Astrocyte (in vitro differentiated cells and primary cell): Measurements from ENCODE around the gene EGFL6. TPM values are rescaled to one million over a fixed set of nuclear protein-coding genes. Genes with fewer than 3 reads are reported as not detected.

ENCODE experiments used
- DNase-seq: peaks from one replicate; pipeline ENCODE4 v3.0.0-alpha.2; 2010; ENCODE audit warnings: low read depth
- FAIRE-seq: peaks from 2 replicates; lab custom pipeline; 2011; peaks lifted over from hg19 to GRCh38; lab: Jason Lieb, UNC
- H2AFZ ChIP-seq: 2 replicates; pipeline ENCODE4 v1.6.0; 2012; ENCODE audit warnings: low read depth, low read length, inconsistent platforms
- H3K27ac ChIP-seq: 2 replicates; pipeline ENCODE4 v1.5.1; 2011; ENCODE audit warnings: low read depth, low read length, inconsistent platforms
- H3K27me3 ChIP-seq: 2 replicates; pipeline ENCODE4 v1.6.0; 2011; ENCODE audit warnings: low read length, inconsistent platforms; ENCODE audit not compliant: insufficient read depth
- H3K36me3 ChIP-seq: 2 replicates; pipeline ENCODE4 v1.5.1; 2011; ENCODE audit warnings: low read length, inconsistent platforms; ENCODE audit not compliant: insufficient read depth
- H3K4me1 ChIP-seq: 2 replicates; pipeline ENCODE4 v1.5.1; 2011; ENCODE audit warnings: low read length, inconsistent platforms; ENCODE audit not compliant: insufficient read depth
- H3K4me2 ChIP-seq: 2 replicates; pipeline ENCODE4 v1.6.0; 2012; ENCODE audit warnings: low read length, inconsistent platforms
- H3K4me3 ChIP-seq: 2 replicates; pipeline ENCODE4 v1.5.1; 2011; ENCODE audit warnings: low read depth, mild to moderate bottlenecking, low read length, inconsistent platforms; ENCODE audit not compliant: insufficient read depth
- H3K79me2 ChIP-seq: 2 replicates; pipeline ENCODE4 v1.6.0; 2012; ENCODE audit warnings: mild to moderate bottlenecking, low read length, inconsistent platforms; ENCODE audit not compliant: insufficient read depth
- H3K9ac ChIP-seq: 2 replicates; pipeline ENCODE4 v1.6.0; 2012; ENCODE audit warnings: mild to moderate bottlenecking, low read length, inconsistent platforms
- H3K9me3 ChIP-seq: 2 replicates; pipeline ENCODE4 v1.5.1; 2012; ENCODE audit warnings: low read depth, mild to moderate bottlenecking, low read length, inconsistent platforms; ENCODE audit not compliant: insufficient read depth
- H4K20me1 ChIP-seq: 2 replicates; pipeline ENCODE4 v1.6.0; 2012; ENCODE audit warnings: low read length, inconsistent platforms; ENCODE audit not compliant: insufficient read depth
- H3K27ac Mint-ChIP-seq: one replicate; pipeline ENCODE4 v1.8.0; 2021; ENCODE audit warnings: mild to moderate bottlenecking, mixed read lengths; ENCODE audit not compliant: unreplicated experiment
- H3K27me3 Mint-ChIP-seq: one replicate; pipeline ENCODE4 v1.8.0; 2021; ENCODE audit warnings: low read depth, mixed read lengths; ENCODE audit not compliant: unreplicated experiment
- H3K36me3 Mint-ChIP-seq: one replicate; pipeline ENCODE4 v1.8.0; 2021; ENCODE audit warnings: low read depth, mixed read lengths; ENCODE audit not compliant: unreplicated experiment
- H3K4me1 Mint-ChIP-seq: one replicate; pipeline ENCODE4 v1.8.0; 2021; ENCODE audit warnings: low read depth, mixed read lengths; ENCODE audit not compliant: unreplicated experiment
- H3K4me3 Mint-ChIP-seq: one replicate; pipeline ENCODE4 v1.8.0; 2021; ENCODE audit warnings: mild to moderate bottlenecking, moderate library complexity, mixed read lengths; ENCODE audit not compliant: unreplicated experiment
- H3K9me3 Mint-ChIP-seq: one replicate; pipeline ENCODE4 v1.8.0; 2021; ENCODE audit warnings: mild to moderate bottlenecking, mixed read lengths; ENCODE audit not compliant: unreplicated experiment
- CTCF ChIP-seq: IDR thresholded peaks from 2 replicates; pipeline ENCODE4 v1.5.1; 2011; ENCODE audit warnings: low read depth, mild to moderate bottlenecking, inconsistent platforms, low read length, moderate library complexity; ENCODE audit not compliant: insufficient read depth
- EZH2 ChIP-seq: IDR thresholded peaks from 2 replicates; pipeline ENCODE4 v1.6.1; 2012; ENCODE audit warnings: mild to moderate bottlenecking, low read length, inconsistent platforms; ENCODE audit not compliant: insufficient read depth
- total RNA-seq: library from RNA; stranded (reverse); gene quantifications from 2 replicates; pipeline ENCODE4 v1.2.1, GENCODE V29; 2021

The EGFL6 gene
- total RNA-seq, 1 donor from 2014 or later, result 0.18 TPM

DNA sequence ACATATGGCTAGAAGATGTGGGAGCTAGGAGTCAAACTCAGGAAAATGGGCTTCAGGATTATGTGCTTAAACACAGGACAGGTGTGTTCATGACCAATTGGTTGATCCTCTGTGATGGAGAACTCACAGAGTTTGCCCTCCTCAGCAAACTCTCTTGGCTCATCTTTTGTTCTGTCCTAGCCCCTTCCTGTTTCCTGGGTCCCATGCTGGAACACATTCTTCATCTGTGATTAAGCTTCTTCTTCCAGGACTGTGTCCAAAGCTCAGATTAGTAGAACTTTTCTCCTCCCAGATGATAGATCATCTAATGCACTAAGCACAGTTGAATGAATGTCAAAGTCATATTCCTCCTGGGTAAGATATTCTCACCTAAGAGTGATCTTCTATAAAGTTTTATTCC, 44.8 kb downstream of the EGFL6 start:
- no peaks in the 10 kb centered on the region for H3K79me2 ChIP-seq
- no peaks in the 10 kb centered on the region for H3K4me1 Mint-ChIP-seq
- no peak overlapping the region for H3K9ac ChIP-seq
- H3K27me3 ChIP-seq, result no peaks in the 10 kb centered on the region
- H3K27ac Mint-ChIP-seq, result no peak overlapping the region
- H3K27ac ChIP-seq, result no peak overlapping the region
- H3K4me3 Mint-ChIP-seq, result no peak overlapping the region
- H3K27me3 Mint-ChIP-seq, result no peaks in the 10 kb centered on the region
- DNase-seq, result no peak
- no peak for TF ChIP-seq EZH2
- no peak for TF ChIP-seq CTCF
- no peaks in the 10 kb centered on the region for H3K36me3 ChIP-seq
- H3K9me3 Mint-ChIP-seq, result no peaks in the 10 kb centered on the region
- no peak for FAIRE-seq
- no peaks in the 10 kb centered on the region for H4K20me1 ChIP-seq
- H2AFZ ChIP-seq, result no peak overlapping the region
- H3K36me3 Mint-ChIP-seq, result no peaks in the 10 kb centered on the region
- no peaks in the 10 kb centered on the region for H3K9me3 ChIP-seq
- no peak overlapping the region for H3K4me2 ChIP-seq
- no peak overlapping the region for H3K4me3 ChIP-seq
- no peaks in the 10 kb centered on the region for H3K4me1 ChIP-seq

DNA sequence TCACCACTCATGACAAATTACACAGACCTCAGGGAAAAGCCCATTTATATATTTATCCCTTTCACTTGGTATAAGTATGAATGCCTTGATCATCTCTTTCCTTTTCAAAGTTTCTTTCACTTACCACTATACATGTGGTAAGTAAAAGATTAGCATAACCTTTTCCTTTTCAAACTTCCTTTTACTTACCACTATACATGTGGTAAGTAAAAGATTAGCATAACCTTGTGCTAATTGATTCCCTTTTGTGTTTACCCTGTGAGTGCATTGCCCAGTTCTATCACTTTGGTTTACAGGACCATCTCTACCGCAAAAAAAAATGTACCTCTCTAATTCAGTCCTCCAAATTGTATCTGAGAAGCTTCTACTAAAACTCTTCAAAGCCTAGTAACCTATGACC, 50.8 kb downstream of the EGFL6 start:
- Histone ChIP-seq H3K4me1 (no peaks in the 10 kb centered on the region), H3K27ac (no peak overlapping the region), H3K4me2 (no peak overlapping the region), H3K36me3 (no peaks in the 10 kb centered on the region), H3K9ac (no peak overlapping the region), H4K20me1 (no peaks in the 10 kb centered on the region), H3K4me3 (no peak overlapping the region), H3K27me3 (no peaks in the 10 kb centered on the region), H3K79me2 (no peaks in the 10 kb centered on the region), H3K9me3 (no peaks in the 10 kb centered on the region), H2AFZ (no peak overlapping the region)
- no peak for FAIRE-seq
- H3K9me3 Mint-ChIP-seq, result no peaks in the 10 kb centered on the region
- peaks cover 2% of the 10 kb centered on the region for H3K27me3 Mint-ChIP-seq
- TF ChIP-seq EZH2 (no peak), CTCF (no peak)
- H3K4me3 Mint-ChIP-seq, result no peak overlapping the region
- DNase-seq, result no peak
- H3K27ac Mint-ChIP-seq, result no peak overlapping the region
- no peaks in the 10 kb centered on the region for H3K4me1 Mint-ChIP-seq
- no peaks in the 10 kb centered on the region for H3K36me3 Mint-ChIP-seq

DNA sequence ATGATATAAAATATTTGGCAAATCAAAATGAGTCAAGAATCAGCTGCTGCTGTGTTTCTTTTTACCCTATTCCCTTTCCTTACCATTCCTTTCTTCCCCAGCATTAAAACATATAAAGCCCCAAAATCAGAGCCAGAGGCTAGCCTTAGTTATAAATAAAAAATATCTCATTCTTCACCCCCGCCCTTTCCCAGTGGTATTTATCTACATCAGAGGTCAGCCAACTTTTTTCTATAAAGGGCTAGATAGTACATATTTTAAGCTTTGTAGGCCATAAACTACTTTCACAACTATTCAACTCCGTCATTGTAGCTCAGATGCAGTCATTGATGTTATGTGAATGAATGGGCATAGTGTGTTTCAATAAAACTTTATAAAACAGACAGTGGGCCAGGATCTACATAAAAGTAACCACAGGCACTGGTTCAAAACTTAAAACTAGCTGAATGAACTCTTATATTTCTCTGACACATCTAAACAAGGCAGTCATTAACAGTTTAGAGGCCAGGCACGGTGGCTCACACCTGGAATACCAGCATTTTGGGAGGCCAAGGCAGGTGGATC, 53.1 kb downstream of the EGFL6 start:
- Histone ChIP-seq H3K27me3 (no peaks in the 10 kb centered on the region), H3K4me2 (no peak overlapping the region), H3K9me3 (no peaks in the 10 kb centered on the region), H3K79me2 (no peaks in the 10 kb centered on the region), H4K20me1 (no peaks in the 10 kb centered on the region), H3K4me3 (no peak overlapping the region), H3K9ac (no peak overlapping the region), H2AFZ (no peak overlapping the region), H3K36me3 (no peaks in the 10 kb centered on the region), H3K4me1 (no peaks in the 10 kb centered on the region), H3K27ac (no peak overlapping the region)
- Mint-ChIP-seq H3K27ac (no peak overlapping the region), H3K27me3 (peaks cover 2% of the 10 kb centered on the region), H3K4me3 (no peak overlapping the region), H3K4me1 (no peaks in the 10 kb centered on the region), H3K36me3 (no peaks in the 10 kb centered on the region), H3K9me3 (no peaks in the 10 kb centered on the region)
- FAIRE-seq (no peak), DNase-seq (no peak)
- TF ChIP-seq CTCF (no peak), EZH2 (no peak)
